ENCODE measurements around the gene LRRC8E.
"Not testable (repeated sequence)": the region's sequence is repeated elsewhere in the genome, so short reads cannot be mapped to it uniquely, and the experiment has no call there.

The LRRC8E gene

DNA sequence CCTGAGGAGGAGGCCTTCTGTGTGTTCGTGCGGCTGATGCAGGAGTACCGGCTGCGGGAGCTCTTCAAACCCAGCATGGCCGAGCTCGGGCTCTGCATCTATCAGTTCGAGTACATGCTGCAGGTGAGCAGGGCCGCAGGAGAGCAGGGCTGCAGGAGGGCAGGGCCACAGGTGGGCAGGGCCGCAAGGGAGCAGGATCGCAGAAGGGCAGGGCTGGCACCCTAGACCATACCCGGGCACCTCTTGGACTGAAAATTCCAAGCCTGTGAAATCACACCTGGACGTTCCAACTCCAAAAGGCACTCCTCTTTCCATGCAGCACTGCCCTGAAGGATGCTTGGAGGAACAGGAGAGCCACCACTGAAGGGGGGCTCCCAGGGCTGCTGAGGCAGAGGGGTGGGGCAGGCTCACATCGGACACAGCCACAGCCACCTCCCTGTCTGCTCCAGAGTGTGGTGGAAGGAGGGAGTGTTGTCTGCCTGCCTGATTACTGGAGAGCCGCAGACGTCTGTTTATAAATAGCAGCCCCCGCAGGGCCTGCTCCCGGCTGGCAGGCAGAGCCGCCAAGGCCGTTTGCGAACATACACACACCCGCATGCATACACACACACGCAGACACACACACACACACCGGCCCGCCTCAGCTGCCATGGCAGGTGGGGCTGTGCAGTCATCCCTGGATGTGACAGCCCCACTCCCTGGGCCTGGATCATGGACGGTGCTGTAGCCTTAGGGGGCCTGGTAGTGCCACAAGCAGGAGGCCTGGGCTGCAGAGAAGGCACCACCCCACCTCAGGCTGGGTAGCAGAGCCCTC, 38.1 kb upstream of the LRRC8E start:
- Mint-ChIP-seq H3K27ac (no peak overlapping the region), H3K36me3 (ENCODE audit: low read depth) (no peaks in the 10 kb centered on the region), H3K4me3 (no peak overlapping the region), H3K4me1 (peaks cover 3% of the 10 kb centered on the region), H3K9me3 (no peaks in the 10 kb centered on the region), H3K27me3 (no peaks in the 10 kb centered on the region)
- DNase-seq (no peak), ATAC-seq (no peak)

DNA sequence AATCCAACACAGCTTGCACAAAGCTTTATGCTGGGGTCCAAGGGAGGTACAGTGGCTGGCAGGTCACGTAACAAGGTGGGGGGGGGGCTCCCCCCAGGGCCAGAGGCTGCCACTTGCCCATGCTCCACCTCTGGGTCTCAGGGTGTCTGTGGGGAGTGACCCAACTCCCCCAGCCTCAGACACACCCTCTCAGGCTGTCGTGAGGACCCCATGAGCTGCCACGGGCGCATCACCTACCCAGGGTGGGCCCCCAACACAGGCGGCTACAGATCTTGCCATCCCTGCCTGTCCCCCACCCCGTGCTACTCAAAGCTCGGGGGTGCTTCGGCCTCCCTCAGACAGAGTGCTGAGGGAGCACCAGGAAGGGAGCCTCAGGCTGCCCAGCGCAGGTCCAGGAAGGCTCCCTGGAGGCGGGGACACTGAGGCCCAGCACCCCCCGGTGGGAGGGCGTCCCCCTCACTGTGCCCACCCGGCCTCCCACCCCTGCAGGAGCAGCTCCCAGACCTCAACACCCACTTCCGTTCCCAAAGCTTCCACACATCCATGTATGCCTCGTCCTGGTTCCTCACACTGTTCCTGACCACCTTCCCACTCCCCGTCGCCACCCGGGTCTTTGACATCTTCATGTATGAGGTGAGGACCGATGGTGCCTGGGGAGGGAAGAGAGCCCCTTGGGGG, 37.2 kb upstream of the LRRC8E start:
- ATAC-seq, result no peak
- Mint-ChIP-seq H3K36me3 (ENCODE audit: low read depth) (no peaks in the 10 kb centered on the region), H3K4me3 (no peak overlapping the region), H3K27ac (no peak overlapping the region), H3K27me3 (no peaks in the 10 kb centered on the region), H3K9me3 (no peaks in the 10 kb centered on the region), H3K4me1 (peaks cover 3% of the 10 kb centered on the region)
- DNase-seq, result no peak

DNA sequence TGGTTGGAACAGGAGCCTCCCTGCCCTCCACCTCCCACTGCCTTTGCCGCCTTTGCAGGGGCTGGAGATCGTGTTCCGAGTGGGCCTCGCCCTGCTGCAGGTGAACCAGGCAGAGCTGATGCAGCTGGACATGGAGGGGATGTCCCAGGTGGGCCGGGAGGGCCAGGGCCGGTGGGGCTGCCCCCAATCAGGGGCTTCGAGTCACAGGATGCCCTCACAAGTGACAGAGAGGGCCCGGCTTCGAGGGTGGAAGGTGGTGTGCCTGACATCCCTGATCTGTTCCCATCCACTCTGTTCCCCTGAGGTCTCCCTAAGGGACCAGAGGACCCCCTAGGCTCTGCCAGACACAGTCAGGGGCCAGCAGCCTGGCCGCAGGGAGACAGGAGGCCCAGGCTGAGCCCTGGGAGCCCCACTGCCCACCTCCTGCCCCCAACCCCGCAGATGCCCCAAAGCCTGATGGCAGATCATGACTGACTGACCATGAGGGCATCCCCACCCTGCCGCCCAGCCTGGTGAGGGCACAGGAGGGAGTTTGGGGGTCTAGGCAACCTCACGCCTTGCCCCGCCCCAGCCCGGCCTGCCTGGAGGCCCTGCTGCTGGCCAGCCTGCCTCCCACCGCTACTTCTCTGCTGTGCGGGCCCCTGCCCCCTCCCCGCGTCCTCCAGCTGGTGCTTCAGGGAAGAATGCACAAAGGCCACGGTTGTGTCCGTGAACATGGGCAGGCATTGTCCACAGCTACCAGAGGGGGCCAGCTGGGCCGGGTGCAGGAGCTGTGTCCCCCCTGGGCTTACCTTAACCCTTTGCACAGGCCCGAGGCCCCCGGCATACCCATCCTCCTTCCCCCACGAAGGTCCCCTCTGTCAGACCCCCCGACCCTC, 36.4 kb upstream of the LRRC8E start:
- H3K27ac Mint-ChIP-seq, result no peak overlapping the region
- DNase-seq (no peak), ATAC-seq (no peak)

DNA sequence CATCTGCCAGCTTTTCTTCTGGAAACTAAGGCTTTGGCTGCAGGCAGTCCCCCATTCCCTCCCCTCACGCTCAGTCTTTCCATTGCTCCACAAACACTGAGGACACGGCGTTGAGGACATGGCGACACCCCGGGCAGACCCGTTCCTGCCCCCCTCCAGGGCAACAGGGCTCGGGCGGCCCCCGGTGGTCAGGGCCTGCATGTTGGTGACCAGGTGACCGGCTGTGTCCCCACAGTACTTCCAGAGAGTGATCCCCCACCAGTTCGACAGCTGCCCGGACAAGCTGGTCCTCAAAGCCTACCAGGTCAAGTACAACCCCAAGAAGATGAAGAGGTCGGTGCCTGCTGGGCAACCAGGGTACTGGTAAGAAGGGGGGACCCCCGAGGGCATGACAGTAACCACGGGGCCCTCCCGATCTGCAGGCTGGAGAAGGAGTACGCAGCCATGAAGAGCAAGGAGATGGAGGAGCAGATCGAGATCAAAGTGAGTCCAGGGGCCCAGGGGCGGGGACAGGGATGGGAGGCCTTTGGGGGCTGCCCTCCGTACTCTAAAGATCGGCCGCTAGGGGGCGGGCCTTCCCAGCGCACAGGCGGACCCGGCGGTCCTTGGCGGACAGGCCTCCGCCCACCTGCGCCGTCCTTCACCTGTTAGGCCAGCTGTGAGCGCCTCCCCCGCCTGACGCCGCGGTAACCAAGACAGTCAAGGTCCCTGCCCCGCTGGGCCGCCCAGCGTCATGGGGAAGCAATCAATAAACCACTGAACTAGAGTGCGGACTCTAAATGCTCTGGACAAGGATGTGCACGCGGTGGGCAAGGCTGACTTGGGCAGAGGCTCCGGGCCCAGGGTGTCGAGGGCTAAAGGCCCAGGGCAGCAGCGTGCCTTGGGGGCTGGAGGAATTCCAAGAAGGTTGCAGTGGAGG, 35.2 kb upstream of the LRRC8E start:
- no peak overlapping the region for H3K27ac Mint-ChIP-seq
- ATAC-seq (peak; percentile 87), DNase-seq (peak; percentile 83)
- H3K9me3 Mint-ChIP-seq, result no peaks in the 10 kb centered on the region
- no peaks in the 10 kb centered on the region for H3K27me3 Mint-ChIP-seq
- H3K36me3 Mint-ChIP-seq (ENCODE audit: low read depth), result no peaks in the 10 kb centered on the region
- peaks cover 3% of the 10 kb centered on the region for H3K4me1 Mint-ChIP-seq
- H3K4me3 Mint-ChIP-seq, result no peak overlapping the region

More for the DNA sequence above, 36.4 kb upstream of the LRRC8E start:
- no peaks in the 10 kb centered on the region for H3K36me3 Mint-ChIP-seq (ENCODE audit: low read depth)
- H3K9me3 Mint-ChIP-seq, result no peaks in the 10 kb centered on the region
- H3K4me1 Mint-ChIP-seq, result peaks cover 3% of the 10 kb centered on the region
- no peaks in the 10 kb centered on the region for H3K27me3 Mint-ChIP-seq
- H3K4me3 Mint-ChIP-seq, result no peak overlapping the region

DNA sequence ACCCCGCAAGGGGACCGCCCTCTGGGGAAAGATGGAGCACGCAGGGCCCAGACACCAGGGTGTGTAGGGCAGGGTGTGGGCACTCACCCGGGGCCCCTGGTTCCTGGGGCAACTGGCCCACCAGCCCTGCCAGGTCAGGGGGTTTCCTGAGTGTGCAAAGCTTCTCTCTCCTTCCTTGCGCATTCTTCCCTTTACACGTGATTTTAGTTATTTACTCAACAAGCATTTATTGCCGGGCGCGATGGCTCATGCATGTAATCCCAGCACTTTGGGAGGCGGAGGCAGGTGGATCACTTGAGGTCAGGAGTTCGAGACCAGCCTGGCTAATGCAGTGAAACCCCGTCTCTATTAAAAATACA, 34.6 kb upstream of the LRRC8E start:
- H3K9me3 Mint-ChIP-seq, result no peaks in the 10 kb centered on the region
- H3K27ac Mint-ChIP-seq, result no peak overlapping the region
- no peak overlapping the region for H3K4me3 Mint-ChIP-seq
- DNase-seq (no peak), ATAC-seq (no peak)
- H3K4me1 Mint-ChIP-seq, result peaks cover 3% of the 10 kb centered on the region
- H3K27me3 Mint-ChIP-seq, result no peaks in the 10 kb centered on the region
- H3K36me3 Mint-ChIP-seq (ENCODE audit: low read depth), result no peaks in the 10 kb centered on the region

DNA sequence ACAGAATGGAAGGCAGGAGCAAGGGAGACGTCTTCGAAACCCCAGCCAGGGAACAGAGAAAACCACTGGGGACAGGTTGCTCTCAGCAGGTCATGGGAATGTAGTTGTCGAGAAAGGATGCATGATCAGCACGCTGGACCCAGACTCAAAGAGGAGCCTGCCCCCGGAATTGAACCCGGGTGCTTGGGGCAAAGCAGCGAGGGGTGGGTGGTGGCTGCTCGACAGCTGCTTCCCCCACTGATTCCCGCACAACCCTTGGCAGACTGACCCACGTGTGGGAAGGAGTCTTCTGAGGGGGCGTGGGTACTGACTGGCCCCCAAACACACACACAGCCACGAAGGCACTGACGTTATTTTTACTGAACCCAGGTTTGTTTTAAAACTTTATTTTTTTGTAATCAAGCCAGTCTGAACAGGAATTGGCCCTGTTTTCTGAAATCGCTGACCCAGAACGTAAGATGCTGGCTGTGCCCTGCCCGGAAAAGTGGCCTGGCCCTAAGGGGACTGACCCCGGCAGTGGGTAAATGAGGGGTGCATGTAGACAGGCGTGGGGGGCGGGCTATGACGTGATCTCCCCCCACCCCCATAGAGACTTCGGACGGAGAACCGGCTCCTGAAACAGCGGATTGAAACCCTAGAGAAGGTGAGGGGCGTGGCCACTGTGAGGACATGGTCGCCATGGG, 32.7 kb upstream of the LRRC8E start:
- Mint-ChIP-seq H3K36me3 (ENCODE audit: low read depth) (no peaks in the 10 kb centered on the region), H3K27ac (no peak overlapping the region), H3K9me3 (no peaks in the 10 kb centered on the region), H3K4me3 (no peak overlapping the region), H3K4me1 (peaks cover 3% of the 10 kb centered on the region), H3K27me3 (no peaks in the 10 kb centered on the region)
- ATAC-seq (no peak), DNase-seq (no peak)

DNA sequence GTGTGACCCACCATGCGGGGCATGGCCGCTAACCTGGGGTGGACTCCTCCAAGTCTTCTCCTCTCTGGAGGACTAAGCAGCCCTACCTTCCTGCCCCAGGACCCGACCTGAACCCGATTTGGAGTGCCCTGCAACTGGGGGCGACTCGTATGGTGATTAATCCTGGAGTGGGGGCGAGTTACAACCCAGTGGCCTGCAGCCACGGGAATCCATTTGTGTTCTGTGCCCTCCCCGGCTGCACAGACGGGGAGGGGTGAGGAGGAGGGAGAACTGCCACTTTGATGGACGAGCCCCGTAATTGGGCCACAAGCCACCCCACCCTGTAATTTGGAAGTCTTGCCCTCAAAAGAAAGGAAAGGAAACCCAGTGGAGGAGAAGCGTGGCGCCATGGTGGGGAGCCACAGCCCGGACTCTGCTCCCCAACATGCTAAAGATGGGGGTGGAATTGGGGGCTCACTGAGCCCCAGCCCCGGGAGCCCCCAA, 32.2 kb upstream of the LRRC8E start:
- no peaks in the 10 kb centered on the region for H3K36me3 Mint-ChIP-seq (ENCODE audit: low read depth)
- no peak for DNase-seq
- H3K27ac Mint-ChIP-seq, result no peak overlapping the region
- H3K4me3 Mint-ChIP-seq, result no peak overlapping the region
- H3K4me1 Mint-ChIP-seq, result peaks cover 3% of the 10 kb centered on the region
- H3K27me3 Mint-ChIP-seq, result peaks cover 3% of the 10 kb centered on the region
- ATAC-seq, result no peak
- no peaks in the 10 kb centered on the region for H3K9me3 Mint-ChIP-seq

DNA sequence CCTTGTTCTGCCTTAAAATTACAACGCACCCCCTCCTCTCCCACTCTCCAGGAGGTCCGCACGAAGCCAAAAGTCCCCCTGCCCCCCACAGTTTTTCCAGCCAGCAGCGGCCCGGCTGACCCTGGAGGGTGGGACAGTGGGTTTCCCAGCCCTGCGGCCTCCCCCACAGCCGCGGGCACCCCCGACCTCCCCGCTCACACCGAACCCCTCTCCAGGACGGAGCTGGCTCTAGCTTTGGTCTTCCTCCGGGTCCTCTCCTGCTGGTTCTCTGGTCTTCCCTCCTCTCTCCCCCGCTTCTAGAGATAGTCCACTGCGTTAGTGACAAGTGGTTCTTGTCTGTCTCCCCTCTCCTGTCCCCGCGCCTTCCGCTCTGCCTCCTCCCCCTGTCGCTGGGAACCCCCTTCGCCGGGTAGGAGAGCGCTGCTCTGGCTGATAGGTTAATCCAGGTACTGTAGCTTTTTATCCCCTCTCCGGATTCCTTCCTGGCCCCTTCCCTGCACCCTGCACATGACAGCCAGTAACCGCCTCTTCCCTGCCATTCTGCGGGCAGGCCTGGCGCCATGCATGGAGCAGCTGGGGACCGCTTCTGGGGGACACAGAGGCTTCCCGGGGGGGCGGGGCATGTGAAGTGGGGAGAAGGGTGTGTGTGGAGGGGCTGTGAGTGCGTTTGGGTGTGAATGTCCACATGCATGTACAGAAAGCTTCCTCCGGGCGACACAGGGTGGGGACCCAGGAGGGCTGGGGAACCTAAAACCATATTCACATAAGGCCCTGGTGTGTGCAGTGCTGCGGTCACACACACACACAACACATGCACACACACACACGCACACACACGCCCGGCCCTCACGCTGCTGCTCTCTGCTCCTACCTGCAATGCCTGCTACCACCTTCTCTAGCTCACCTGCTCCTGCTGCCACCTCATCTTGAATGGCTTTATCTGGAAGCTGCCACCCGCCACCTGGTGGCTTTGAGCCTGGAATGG, 31.3 kb upstream of the LRRC8E start:
- Mint-ChIP-seq H3K9me3 (no peaks in the 10 kb centered on the region), H3K4me1 (peaks cover 10% of the 10 kb centered on the region), H3K4me3 (no peak overlapping the region), H3K27ac (no peak overlapping the region), H3K27me3 (peaks cover 9% of the 10 kb centered on the region), H3K36me3 (ENCODE audit: low read depth) (no peaks in the 10 kb centered on the region)
- no peak for DNase-seq
- no peak for ATAC-seq

DNA sequence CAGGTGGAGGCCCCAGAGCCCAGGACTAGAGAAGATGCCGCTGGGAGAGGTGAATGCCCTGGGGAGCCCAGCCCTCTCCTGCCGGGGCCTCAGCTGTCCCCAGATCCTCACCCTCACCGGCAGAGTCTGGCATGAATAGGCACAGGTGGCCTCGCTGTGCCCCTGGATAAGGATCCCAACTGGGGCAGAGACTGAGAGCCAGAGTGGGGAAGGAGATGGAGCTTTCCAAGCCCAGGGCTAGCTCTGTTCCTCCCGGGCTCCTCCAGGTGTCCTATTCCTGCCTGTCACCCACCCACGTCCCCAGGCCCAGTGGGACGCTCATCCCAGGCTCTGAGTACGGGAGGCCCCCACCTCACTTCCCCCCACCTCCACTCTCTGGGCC, 30.6 kb upstream of the LRRC8E start:
- ATAC-seq, result no peak
- H3K4me1 Mint-ChIP-seq, result peaks cover 11% of the 10 kb centered on the region
- H3K4me3 Mint-ChIP-seq, result no peak overlapping the region
- DNase-seq, result no peak
- no peaks in the 10 kb centered on the region for H3K36me3 Mint-ChIP-seq (ENCODE audit: low read depth)
- H3K27ac Mint-ChIP-seq, result no peak overlapping the region
- peaks cover 10% of the 10 kb centered on the region for H3K27me3 Mint-ChIP-seq
- no peaks in the 10 kb centered on the region for H3K9me3 Mint-ChIP-seq

DNA sequence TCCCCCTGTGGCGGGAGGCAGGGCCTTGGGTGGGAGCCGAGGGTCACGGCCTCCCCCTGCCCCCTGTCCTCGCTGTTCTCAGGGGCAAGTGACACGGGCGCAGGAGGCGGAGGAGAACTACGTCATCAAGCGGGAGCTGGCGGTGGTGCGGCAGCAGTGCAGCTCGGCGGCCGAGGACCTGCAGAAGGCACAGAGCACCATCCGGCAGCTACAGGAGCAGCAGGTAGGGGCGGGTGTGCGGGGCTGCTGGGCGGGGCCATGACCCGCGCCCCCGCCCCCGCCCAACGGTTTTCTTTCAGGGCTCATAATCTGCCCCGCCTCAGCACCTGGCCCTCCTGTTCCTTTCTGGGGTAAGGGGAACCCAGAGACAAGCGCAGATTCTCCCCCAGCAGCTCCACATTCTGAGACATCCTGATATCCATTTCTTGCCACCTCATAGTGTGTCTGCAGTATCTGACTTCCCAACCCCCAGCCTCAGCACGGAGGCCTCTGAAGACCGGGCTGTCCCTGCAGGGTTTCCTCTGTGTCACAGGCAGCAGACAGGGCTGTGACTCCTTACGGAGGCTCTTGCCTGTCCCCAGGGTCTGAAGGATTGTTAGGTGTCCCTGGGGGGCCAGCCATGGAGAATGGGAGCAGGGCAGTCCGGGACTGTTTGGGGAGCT, 30.1 kb upstream of the LRRC8E start:
- Mint-ChIP-seq H3K4me1 (peaks cover 8% of the 10 kb centered on the region), H3K9me3 (no peaks in the 10 kb centered on the region), H3K36me3 (ENCODE audit: low read depth) (no peaks in the 10 kb centered on the region), H3K4me3 (no peak overlapping the region), H3K27me3 (peaks cover 10% of the 10 kb centered on the region), H3K27ac (no peak overlapping the region)
- ATAC-seq (no peak), DNase-seq (no peak)

DNA sequence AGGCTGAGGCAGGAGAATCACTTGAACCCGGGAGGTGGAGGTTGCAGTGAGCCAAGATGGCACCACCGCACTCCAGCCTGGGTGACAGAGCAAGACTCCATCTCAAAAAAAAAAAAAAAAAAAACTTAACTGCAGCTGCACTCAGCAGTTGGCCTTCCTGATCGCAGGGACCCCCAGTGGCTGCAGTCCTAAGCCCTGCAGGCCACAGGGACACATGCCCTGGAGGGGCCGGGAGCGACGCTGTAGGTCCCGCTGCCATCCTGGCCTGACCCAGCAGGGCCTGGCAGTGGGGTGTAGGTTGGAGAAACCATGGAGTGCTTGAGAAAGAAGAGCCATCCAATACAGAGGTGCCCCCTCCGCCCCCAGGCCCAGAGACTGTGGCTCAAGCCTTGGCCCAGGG, 29.2 kb upstream of the LRRC8E start:
- H3K36me3 Mint-ChIP-seq (ENCODE audit: low read depth); H3K9me3 Mint-ChIP-seq; H3K4me1 Mint-ChIP-seq; ATAC-seq; DNase-seq; H3K4me3 Mint-ChIP-seq; H3K27ac Mint-ChIP-seq: not testable (repeated sequence)
- H3K27me3 Mint-ChIP-seq, result peaks cover 15% of the 10 kb centered on the region
